Panc1 (cell line): Measurements from ENCODE around the gene TAMALIN. TPM values are rescaled to one million over a fixed set of nuclear protein-coding genes. Genes with fewer than 3 reads are reported as not detected.

Experiments
- ATAC-seq: fragments of 200-7000 bp; cut with Tn5 transposase; 2 replicates; pipeline ENCODE4 v1.9.1; 2020; ENCODE audit warnings: mild to moderate bottlenecking, moderate library complexity
- BruUV-seq: library from RNA; stranded (reverse); fragments of 400-500 nt; replicated peaks from 2 replicates; lab custom pipeline; 2021; lab: Mats Ljungman, UMichigan
- CTCF ChIA-PET: fragments of 300-600 bp; sonication (Branson Sonifier 250); formaldehyde crosslinking; loops from one replicate; lab custom pipeline; 2022; ENCODE audit warnings: antibody characterized with exemption; lab: Charles Lee
- POLR2A ChIA-PET: fragments of 300-600 bp; sonication (Branson Sonifier 250); formaldehyde crosslinking; loops from one replicate; lab custom pipeline; 2022; ENCODE audit warnings: antibody characterized with exemption; lab: Charles Lee
- DNase-seq: peaks from one replicate; pipeline ENCODE4 v3.0.0-alpha.2; 2010; ENCODE audit warnings: low read depth, low spot score
- H3K27ac ChIP-seq: 2 replicates; pipeline ENCODE4 v1.5.1; 2011; ENCODE audit warnings: mild to moderate bottlenecking, low read length, inconsistent platforms
- H3K27me3 ChIP-seq: fragments of 200-500 bp; sonication (Bioruptor generic); 2 replicates; pipeline ENCODE4 v1.6.0; 2014; ENCODE audit warnings: low read length, inconsistent platforms; ENCODE audit not compliant: control insufficient read depth, insufficient read depth
- H3K36me3 ChIP-seq: fragments of 200-500 bp; sonication (Bioruptor generic); 2 replicates; pipeline ENCODE4 v1.5.1; 2014; ENCODE audit warnings: inconsistent platforms, mild to moderate bottlenecking, low read length, moderate library complexity; ENCODE audit not compliant: control insufficient read depth, insufficient read depth
- H3K4me1 ChIP-seq: 2 replicates; pipeline ENCODE4 v1.5.1; 2011; ENCODE audit warnings: inconsistent platforms, mild to moderate bottlenecking, low read length, moderate library complexity; ENCODE audit not compliant: control insufficient read depth, insufficient read depth
- H3K4me3 ChIP-seq, 2 experiments: 2 replicates each; pipeline ENCODE4 v1.5.1; 2011 to 2012; ENCODE audit warnings: low read depth in 2 of 2, low read length in 2 of 2, mild to moderate bottlenecking in 2 of 2, inconsistent platforms in 1 of 2, moderate library complexity in 1 of 2
- H3K9me3 ChIP-seq: fragments of 200-500 bp; sonication (Bioruptor generic); 2 replicates; pipeline ENCODE4 v1.5.1; 2014; ENCODE audit warnings: low read depth, mild to moderate bottlenecking, inconsistent platforms, low read length, moderate library complexity; ENCODE audit not compliant: control insufficient read depth, insufficient read depth
- POLR2AphosphoS5 ChIP-seq: IDR thresholded peaks from 2 replicates; pipeline ENCODE4 v1.6.1; 2012; ENCODE audit warnings: mild to moderate bottlenecking, low read depth, low read length, moderate library complexity
- SIN3A ChIP-seq: IDR thresholded peaks from 2 replicates; pipeline ENCODE4 v1.6.1; 2012; ENCODE audit warnings: low read depth, mild to moderate bottlenecking, low read length, moderate library complexity, borderline replicate concordance; ENCODE audit not compliant: insufficient read depth
- TCF7L2 ChIP-seq: IDR thresholded peaks from 2 replicates; pipeline ENCODE4 v1.6.1; 2011; ENCODE audit warnings: mild to moderate bottlenecking, low read depth, low read length, inconsistent platforms
- in situ Hi-C: cut with HindIII; loops from 2 replicates; pipeline ENCODE4 v1.10.0; 2016; ENCODE audit warnings: low sequenced_read_pairs, low pct_unique_long_range_greater_than_20kb
- intact Hi-C: fragments of 100-400 bp; cut with micrococcal nuclease; formaldehyde crosslinking; loops from one replicate; pipeline ENCODE4 v1.10.0; 2022; ENCODE audit not compliant: unreplicated experiment
- total RNA-seq: library from RNA; stranded (reverse); gene quantifications from one replicate; pipeline ENCODE4 v1.2.1, GENCODE V29; 2021; ENCODE audit not compliant: unreplicated experiment
- TF ChIP-seq, protein P1 (sequence below), 2 experiments: IDR thresholded peaks; 2 replicates each; pipeline ENCODE4 v1.6.1; 2011 to 2012; ENCODE audit warnings: low read depth in 2 of 2, control low read depth in 1 of 2, low read length in 1 of 2, mild to moderate bottlenecking in 1 of 2, moderate library complexity in 1 of 2; ENCODE audit not compliant: insufficient read depth in 1 of 2
- TF ChIP-seq, protein P2 (sequence below): fragments of 450-650 bp; IDR thresholded peaks from 2 replicates; pipeline ENCODE4 v1.5.1; 2017; ENCODE audit warnings: mild to moderate bottlenecking

Gene TAMALIN
- total RNA-seq, 1 experiment from 2014 or later: 0.82 TPM

DNA sequence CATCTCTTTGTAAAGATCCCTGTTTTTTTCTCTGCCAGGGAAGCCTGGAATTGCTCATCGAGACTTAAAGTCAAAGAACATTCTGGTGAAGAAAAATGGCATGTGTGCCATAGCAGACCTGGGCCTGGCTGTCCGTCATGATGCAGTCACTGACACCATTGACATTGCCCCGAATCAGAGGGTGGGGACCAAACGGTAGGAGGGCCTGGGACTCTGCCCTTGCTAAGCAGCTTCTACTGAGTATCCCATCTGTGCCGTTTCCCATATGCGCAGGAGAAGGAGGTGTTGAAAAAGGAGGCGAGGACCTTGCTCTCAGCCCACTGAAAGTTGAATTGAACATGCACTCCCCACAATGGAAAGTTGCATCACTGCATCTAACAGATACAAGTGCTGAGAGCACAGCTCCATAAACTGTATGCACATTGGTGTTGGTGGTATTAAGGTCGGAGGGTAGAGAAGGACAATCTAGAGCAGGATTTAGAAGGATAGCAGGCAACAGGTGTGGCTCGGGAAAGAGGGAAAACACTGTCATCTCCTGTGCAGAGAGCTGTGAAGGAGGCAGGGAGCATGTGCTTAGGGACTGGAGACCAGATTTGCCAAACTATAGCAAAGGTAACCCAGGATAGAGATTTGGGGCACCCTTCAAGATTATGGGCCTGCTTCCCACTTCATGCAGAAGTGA lies 21.5 kb upstream of the TAMALIN start:
- Histone ChIP-seq H3K9me3 (no peaks in the 10 kb centered on the region), H3K36me3 (peaks cover 7% of the 10 kb centered on the region), H3K4me1 (no peaks in the 10 kb centered on the region), H3K27me3 (no peaks in the 10 kb centered on the region), H3K4me3 (no peak overlapping the region), H3K27ac (no peak overlapping the region)
- ChIA-PET CTCF (no interaction called here), POLR2A (no interaction called here)
- BruUV-seq: no TSS peak
- ATAC-seq (no peak), DNase-seq (no peak)
- TF ChIP-seq TCF7L2 (no peak), POLR2AphosphoS5 (no peak), SIN3A (no peak)
- TF ChIP-seq, protein P1, sequence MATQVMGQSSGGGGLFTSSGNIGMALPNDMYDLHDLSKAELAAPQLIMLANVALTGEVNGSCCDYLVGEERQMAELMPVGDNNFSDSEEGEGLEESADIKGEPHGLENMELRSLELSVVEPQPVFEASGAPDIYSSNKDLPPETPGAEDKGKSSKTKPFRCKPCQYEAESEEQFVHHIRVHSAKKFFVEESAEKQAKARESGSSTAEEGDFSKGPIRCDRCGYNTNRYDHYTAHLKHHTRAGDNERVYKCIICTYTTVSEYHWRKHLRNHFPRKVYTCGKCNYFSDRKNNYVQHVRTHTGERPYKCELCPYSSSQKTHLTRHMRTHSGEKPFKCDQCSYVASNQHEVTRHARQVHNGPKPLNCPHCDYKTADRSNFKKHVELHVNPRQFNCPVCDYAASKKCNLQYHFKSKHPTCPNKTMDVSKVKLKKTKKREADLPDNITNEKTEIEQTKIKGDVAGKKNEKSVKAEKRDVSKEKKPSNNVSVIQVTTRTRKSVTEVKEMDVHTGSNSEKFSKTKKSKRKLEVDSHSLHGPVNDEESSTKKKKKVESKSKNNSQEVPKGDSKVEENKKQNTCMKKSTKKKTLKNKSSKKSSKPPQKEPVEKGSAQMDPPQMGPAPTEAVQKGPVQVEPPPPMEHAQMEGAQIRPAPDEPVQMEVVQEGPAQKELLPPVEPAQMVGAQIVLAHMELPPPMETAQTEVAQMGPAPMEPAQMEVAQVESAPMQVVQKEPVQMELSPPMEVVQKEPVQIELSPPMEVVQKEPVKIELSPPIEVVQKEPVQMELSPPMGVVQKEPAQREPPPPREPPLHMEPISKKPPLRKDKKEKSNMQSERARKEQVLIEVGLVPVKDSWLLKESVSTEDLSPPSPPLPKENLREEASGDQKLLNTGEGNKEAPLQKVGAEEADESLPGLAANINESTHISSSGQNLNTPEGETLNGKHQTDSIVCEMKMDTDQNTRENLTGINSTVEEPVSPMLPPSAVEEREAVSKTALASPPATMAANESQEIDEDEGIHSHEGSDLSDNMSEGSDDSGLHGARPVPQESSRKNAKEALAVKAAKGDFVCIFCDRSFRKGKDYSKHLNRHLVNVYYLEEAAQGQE (IDR thresholded peaks at IDR 0.05; ENCODE audit: insufficient read depth in 1 of 2, low read depth in 2 of 2, low read length in 1 of 2): no peak
- TF ChIP-seq, protein P2, sequence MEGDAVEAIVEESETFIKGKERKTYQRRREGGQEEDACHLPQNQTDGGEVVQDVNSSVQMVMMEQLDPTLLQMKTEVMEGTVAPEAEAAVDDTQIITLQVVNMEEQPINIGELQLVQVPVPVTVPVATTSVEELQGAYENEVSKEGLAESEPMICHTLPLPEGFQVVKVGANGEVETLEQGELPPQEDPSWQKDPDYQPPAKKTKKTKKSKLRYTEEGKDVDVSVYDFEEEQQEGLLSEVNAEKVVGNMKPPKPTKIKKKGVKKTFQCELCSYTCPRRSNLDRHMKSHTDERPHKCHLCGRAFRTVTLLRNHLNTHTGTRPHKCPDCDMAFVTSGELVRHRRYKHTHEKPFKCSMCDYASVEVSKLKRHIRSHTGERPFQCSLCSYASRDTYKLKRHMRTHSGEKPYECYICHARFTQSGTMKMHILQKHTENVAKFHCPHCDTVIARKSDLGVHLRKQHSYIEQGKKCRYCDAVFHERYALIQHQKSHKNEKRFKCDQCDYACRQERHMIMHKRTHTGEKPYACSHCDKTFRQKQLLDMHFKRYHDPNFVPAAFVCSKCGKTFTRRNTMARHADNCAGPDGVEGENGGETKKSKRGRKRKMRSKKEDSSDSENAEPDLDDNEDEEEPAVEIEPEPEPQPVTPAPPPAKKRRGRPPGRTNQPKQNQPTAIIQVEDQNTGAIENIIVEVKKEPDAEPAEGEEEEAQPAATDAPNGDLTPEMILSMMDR: no peak
- intact Hi-C loops: no loop called here
- in situ Hi-C loops: no loop called here

DNA sequence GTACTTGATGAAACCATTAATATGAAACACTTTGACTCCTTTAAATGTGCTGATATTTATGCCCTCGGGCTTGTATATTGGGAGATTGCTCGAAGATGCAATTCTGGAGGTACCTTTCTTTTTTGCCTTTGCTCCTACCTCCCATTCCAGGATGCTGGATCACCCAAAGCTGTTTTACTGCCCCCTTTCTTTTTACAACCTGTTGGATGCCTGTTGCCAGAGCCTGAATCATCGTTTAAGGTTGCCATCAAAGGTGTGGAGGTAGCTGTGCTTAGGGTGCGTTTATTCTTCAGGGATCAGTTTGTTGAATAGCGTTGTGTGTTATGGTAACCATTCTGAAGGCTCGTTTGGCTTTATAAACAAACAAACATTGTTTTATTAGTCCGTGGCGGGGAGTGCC lies 19.9 kb upstream of the TAMALIN start:
- no peaks in the 10 kb centered on the region for H3K27me3 ChIP-seq
- in situ Hi-C loops (no loop called here), intact Hi-C loops (no loop called here)
- no peaks in the 10 kb centered on the region for H3K9me3 ChIP-seq
- no peak overlapping the region for H3K27ac ChIP-seq
- DNase-seq: no peak
- no peak overlapping the region for H3K4me3 ChIP-seq
- no peak for ATAC-seq
- BruUV-seq: no TSS peak
- TF ChIP-seq TCF7L2 (no peak), SIN3A (no peak), POLR2AphosphoS5 (no peak)
- TF ChIP-seq, protein P1 (IDR thresholded peaks at IDR 0.05; ENCODE audit: insufficient read depth in 1 of 2, low read depth in 2 of 2, low read length in 1 of 2): no peak
- TF ChIP-seq, protein P2: no peak
- no peaks in the 10 kb centered on the region for H3K4me1 ChIP-seq
- CTCF ChIA-PET: interaction anchor here (0.6 to 1.2 kb wide), 2 partner anchors 9 to 91 kb away, joined by 3 to 4 read pairs; no protein-coding TSS in a partner anchor
- POLR2A ChIA-PET: no interaction called here
- peaks cover 7% of the 10 kb centered on the region for H3K36me3 ChIP-seq
